CD4-positive, alpha-beta T cell treated with Interleukin-6 at 100 ng/mL for 8 hours (primary cell): Measurements from ENCODE around the gene RSPH6A.

Experiments used
- DNase-seq: peaks from one replicate; pipeline ENCODE4 v3.0.0-alpha.2; 2020; ENCODE audit warnings: mixed read lengths, low spot score

Gene RSPH6A

GRCh38 chr19:45825263-45825605, 10.1 kb upstream of the RSPH6A start:
- no peak for DNase-seq

GRCh38 chr19:45824531-45825262, 9.6 kb upstream of the RSPH6A start:
- no peak for DNase-seq

DNA sequence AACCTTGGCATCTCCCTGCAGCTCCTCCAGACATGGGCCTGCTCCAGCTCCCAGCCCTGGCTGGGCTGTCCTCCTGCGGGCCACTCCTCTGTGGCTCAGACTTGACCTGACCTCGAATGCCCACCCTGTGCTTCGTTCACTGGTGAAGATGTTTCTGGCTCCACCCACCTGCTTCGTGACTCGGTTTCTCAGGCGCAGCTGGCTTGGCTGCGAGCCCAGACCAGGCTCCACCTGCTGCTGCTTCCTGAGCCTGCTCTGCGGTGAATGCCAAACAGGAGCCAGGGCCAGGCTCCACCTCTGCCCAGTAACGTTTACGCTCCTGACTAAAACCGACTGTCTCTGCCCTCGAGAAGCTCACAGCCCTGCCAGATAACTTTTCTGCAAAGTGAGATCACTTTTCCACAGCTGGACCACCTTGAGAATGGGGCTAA, 8.9 kb upstream of the RSPH6A start:
- DNase-seq: no peak

DNA sequence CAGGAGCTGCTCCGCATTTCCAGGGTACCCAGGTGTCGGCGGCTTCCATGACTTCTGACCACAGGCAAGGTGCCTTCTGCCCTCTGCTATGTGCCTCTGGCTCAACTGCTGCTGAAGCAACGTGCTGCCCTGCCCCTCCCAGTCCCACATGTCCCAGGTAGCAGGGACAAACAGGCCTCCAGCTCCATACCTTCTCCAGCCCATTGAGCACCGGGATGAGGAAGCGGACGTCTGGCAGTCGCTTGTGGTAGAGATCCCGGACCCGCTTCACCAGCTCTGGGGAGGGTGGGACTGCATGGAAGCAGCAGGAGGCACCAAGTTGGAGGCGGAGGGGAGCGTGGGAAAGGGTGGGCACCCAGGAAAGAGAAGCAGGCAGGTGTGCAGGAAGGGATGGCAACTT, 8.1 kb upstream of the RSPH6A start:
- DNase-seq: no peak

DNA sequence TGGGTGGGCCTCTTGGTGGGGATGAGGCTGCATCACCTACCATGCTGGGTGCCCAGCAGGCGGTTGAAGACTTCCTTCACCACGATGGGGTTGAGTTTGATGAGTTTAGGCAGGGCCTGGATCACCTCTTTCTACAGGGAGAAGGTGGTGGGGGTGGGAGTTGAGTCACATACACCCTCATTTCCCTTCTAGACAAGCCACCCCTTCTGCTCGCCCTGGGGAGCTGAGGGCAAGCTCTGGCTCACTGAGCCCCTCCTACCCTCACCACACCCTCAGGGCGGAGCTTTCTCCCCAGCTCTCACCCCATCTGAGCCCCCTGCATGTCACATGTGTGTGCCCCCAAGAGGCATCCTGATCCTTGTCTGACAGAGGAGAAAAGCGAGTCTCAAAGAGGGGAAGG, 7.6 kb upstream of the RSPH6A start:
- DNase-seq: no peak

- no peak for DNase-seq
Measured at GRCh38 chr19:45821570-45821969, 6.5 kb upstream of the RSPH6A start.

GRCh38 chr19:45821103-45821521, 6.0 kb upstream of the RSPH6A start:
- no peak for DNase-seq

GRCh38 chr19:45820413-45821102, 5.5 kb upstream of the RSPH6A start:
- no peak for DNase-seq

DNA sequence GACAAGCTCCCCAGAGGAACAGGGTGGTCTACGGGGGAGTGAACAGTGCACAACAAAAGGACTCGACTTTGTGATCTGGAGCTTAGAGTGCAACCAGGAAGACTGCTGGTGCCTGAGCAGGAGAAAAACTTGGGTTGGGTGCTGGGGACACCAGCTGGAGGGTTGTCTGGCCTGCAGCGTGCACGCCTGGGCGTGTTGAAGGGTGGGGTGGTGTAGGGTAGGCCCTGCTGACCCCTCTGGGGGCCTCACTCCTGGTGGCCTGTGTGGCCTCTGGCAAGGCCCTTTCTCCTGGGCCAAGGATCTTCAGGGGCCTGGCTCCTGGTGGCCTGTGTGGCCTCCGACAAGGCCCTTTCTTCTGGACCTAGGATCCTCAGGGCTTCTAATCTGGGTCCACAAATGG, 4.7 kb upstream of the RSPH6A start:
- DNase-seq: no peak

DNA sequence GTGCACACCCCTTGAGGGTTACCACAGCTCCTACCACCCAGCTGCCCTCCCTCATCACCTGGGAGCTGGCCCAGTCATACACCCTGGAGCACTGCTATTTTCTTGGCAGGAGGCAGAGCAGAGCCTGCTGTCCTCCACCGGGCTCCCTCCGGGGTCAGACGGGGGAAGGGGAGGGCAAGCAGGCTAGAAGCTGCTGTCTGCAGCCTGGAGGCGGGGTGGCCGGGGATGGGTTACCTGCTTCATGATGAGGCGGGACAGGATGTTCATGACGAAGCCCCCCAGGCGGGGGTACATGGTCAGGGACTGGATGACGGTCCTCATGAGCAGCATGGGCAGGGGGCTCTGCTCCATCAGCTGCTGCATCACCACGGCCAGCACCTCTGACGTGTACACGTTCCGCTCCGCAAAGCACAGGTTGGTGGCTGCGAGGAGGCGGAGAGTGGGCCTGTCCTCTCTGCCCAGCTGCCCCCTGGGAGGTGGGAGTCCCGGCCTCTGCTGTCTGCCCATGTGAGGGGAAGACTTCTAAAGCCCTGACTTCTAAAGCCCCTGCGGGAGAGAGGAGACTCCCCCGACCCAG, 2.7 kb upstream of the RSPH6A start:
- no peak for DNase-seq

GRCh38 chr19:45817010-45817724, 2.1 kb upstream of the RSPH6A start:
- peak; percentile 93 for DNase-seq

- no peak for DNase-seq
Measured at GRCh38 chr19:45816236-45817009, 1.3 kb upstream of the RSPH6A start.

DNA sequence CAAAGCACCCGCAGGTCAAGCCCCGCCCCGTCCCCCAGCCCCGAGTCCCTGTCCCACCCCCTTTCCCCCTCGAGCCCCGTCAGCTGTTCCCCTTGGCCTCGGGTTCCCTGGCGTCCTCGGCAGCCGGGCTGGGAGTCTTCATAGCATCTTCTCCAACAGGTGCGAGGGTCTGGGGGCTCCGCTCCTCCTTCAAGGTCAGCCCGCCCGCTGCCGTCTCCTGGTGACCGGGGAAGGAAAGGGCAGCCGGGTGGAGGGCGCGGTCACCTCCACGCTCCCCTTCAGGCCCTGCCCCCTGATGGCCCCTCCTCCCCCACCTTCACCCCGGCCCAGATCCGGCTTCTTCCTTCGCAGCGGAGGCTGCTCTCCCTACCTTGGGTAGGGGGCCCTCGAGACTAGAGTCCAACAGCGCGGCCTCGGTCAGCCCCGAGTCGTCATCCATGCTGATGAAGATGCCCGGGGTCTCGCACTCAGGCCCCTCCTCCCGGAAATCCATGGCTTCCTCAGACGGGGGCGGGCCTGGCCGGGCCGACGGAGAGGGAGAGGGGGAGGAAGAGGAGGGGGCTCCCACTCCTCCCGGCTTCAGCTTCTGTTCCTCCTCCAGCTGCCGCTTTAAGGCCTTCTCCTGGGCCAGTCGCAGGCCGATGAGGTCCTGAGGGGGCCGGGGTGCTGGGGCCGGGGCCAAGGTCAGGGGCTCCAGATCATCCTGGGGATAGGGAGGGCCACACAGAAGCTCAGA, 541 bp upstream of the RSPH6A start:
- DNase-seq: no peak

DNA sequence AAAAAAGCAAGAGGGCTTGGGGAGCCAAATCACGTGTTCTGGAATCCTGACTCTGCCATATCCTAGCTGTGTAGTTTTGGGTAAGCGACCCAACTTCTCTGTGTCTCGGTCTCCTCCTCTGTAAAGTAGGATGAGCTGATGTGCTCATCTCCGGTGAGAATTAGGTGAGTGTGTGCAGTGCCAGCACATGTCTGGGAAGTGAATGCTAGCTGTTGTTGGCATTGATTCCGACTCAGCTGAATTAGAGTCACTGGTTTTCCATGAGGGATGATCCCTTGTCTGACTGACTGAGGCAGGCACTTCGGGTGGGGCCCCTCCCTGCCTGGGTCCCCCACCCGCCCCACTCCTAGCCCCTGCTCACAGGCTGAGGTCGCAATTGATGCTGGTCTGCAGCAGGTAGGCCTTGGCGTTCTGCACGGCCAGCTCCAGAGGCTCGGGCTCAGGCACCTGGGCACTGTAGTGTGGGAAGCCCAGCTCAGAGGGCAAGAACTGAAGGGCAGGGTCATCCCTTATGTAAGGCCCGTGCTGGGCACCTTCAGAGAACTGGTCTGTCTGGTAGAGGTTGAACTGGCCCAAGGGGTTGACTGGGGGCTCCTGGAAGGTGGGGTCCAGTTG, 835 bp downstream of the RSPH6A start:
- DNase-seq: no peak

DNA sequence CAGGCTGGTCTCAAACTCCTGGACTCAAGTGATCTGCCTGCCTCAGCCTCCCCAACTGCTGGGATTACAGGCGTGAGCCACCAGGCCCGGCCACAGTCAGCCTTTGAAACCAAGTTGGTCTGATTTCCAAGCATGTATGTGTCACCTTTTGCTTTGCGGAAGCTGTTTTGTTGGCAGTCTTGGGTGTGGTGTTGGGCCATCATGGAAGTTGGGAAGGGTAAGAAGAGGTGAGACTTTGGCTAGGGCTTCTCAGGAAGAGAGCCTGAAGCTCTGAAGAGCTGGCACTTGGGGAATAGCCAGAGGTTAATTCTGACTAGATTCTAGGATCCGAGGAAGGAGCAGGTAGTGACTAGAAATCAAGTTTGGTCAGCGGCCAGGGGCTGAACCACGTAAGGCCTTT, 2.8 kb downstream of the RSPH6A start:
- DNase-seq: no peak

- no peak for DNase-seq
Measured at GRCh38 chr19:45809643-45810159, 5.4 kb downstream of the RSPH6A start.

DNA sequence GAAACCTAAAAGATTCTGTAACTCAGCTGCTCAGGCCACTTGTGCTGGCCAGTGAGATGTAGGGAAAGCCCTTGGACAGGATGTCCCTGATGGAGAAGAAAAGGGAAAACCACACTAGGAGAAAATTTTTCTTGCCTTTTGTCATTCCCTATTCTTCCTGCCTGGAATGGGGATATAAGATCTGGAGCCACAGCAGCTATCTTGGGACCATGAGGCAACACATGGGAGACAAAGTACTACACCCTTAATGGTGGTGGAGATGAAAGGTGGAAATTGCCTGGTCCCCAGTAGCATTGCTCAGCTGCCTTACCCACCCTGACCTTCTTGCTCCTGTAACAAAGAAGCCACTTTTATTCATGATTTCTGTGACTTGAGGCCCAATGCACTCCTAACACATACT, 9.4 kb downstream of the RSPH6A start:
- no peak for DNase-seq

- DNase-seq: no peak
Measured at GRCh38 chr19:45804959-45805230, 10.2 kb downstream of the RSPH6A start.

GRCh38 chr19:45804140-45804958, 10.8 kb downstream of the RSPH6A start:
- DNase-seq: no peak

GRCh38 chr19:45801603-45802175, 13.4 kb downstream of the RSPH6A start:
- DNase-seq: no peak
